ENCODE measurements around the gene ZNF184.

Gene ZNF184

GRCh38 chr6:27472617-27473400 lies at the start of gene ZNF184:
Gene ZNF184 (minus strand): TSS chr6:27473105. CDS start chr6:27472294, 811 bp downstream.
- in situ Hi-C loops (cut with MboI; ENCODE audit: low sequenced_read_pairs), result no loop called here

GRCh38 chr6:27518881-27519795 lies 46.2 kb upstream of the ZNF184 start:
- in situ Hi-C loops (cut with MboI; ENCODE audit: low sequenced_read_pairs), result no loop called here

GRCh38 chr6:27517928-27518787 lies 45.3 kb upstream of the ZNF184 start:
- in situ Hi-C loops (cut with MboI; ENCODE audit: low sequenced_read_pairs), result no loop called here

- in situ Hi-C loops (cut with MboI; ENCODE audit: low sequenced_read_pairs), result no loop called here
These were observed 44.3 kb upstream of the ZNF184 start for GRCh38 chr6:27517238-27517637.

GRCh38 chr6:27514906-27515495 lies 42.1 kb upstream of the ZNF184 start:
- in situ Hi-C loops (cut with MboI; ENCODE audit: low sequenced_read_pairs), result no loop called here

- in situ Hi-C loops (cut with MboI; ENCODE audit: low sequenced_read_pairs), result no loop called here
These were observed 39.6 kb upstream of the ZNF184 start for GRCh38 chr6:27512525-27512924.

- in situ Hi-C loops (cut with MboI; ENCODE audit: low sequenced_read_pairs), result no loop called here
These were observed 34.4 kb upstream of the ZNF184 start for GRCh38 chr6:27507041-27507956.

GRCh38 chr6:27505209-27506027 lies 32.5 kb upstream of the ZNF184 start:
- in situ Hi-C loops (cut with MboI; ENCODE audit: low sequenced_read_pairs), result no loop called here

GRCh38 chr6:27503436-27504030 lies 30.6 kb upstream of the ZNF184 start:
- in situ Hi-C loops (cut with MboI; ENCODE audit: low sequenced_read_pairs), result no loop called here

- in situ Hi-C loops (cut with MboI; ENCODE audit: low sequenced_read_pairs), result no loop called here
These were observed 29.9 kb upstream of the ZNF184 start for GRCh38 chr6:27502508-27503435.

GRCh38 chr6:27501187-27501586 lies 28.3 kb upstream of the ZNF184 start:
- in situ Hi-C loops (cut with MboI; ENCODE audit: low sequenced_read_pairs), result no loop called here

- in situ Hi-C loops (cut with MboI; ENCODE audit: low sequenced_read_pairs), result no loop called here
These were observed 27.3 kb upstream of the ZNF184 start for GRCh38 chr6:27500177-27500576.

GRCh38 chr6:27495386-27496135 lies 22.7 kb upstream of the ZNF184 start:
- in situ Hi-C loops (cut with MboI; ENCODE audit: low sequenced_read_pairs), result no loop called here

GRCh38 chr6:27494987-27495385 lies 22.1 kb upstream of the ZNF184 start:
- in situ Hi-C loops (cut with MboI; ENCODE audit: low sequenced_read_pairs), result no loop called here

- in situ Hi-C loops (cut with MboI; ENCODE audit: low sequenced_read_pairs), result no loop called here
These were observed 21.2 kb upstream of the ZNF184 start for GRCh38 chr6:27494103-27494502.

- in situ Hi-C loops (cut with MboI; ENCODE audit: low sequenced_read_pairs), result no loop called here
These were observed 19.8 kb upstream of the ZNF184 start for GRCh38 chr6:27492631-27493190.

Data from HL-60/S4 treated with retinoic acid at 250 ng/mL for 4 days and 3 days (cell line).